Heart right ventricle (tissue), 16 donors: ENCODE results near the gene MED9. TPM values are rescaled to one million over a fixed set of nuclear protein-coding genes. Genes with fewer than 3 reads are reported as not detected.

Source experiments
- ATAC-seq, 8 donors: fragments of 200-7000 bp; cut with Tn5 transposase; one replicate each; pipeline ENCODE4 v1.9.1; 2020; ENCODE audit warnings: mild to moderate bottlenecking in 8 of 8, moderate library complexity in 8 of 8, moderate number of reproducible peaks in 1 of 8
- DNase-seq, 2 donors: peaks; one replicate each; pipeline ENCODE4 v3.0.0-alpha.2; 2020
- H3K27ac ChIP-seq, 10 donors: fragments of 200-600 bp; sonication (generic) in 2 of 10; one replicate each; pipeline versions ENCODE4 v1.5.0 to v1.8.0; 2020 to 2022; ENCODE audit warnings: mild to moderate bottlenecking in 3 of 10
- H3K27me3 ChIP-seq, 7 donors: fragments of 200-600 bp; one replicate each; pipeline ENCODE4 v1.8.0; 2021 to 2022; ENCODE audit warnings: mild to moderate bottlenecking in 2 of 7
- H3K36me3 ChIP-seq, 9 donors: fragments of 200-600 bp; sonication (generic) in 1 of 9; one replicate each; pipeline versions ENCODE4 v1.5.0 to v1.8.0; 2020 to 2022; ENCODE audit warnings: mild to moderate bottlenecking in 2 of 9
- H3K4me1 ChIP-seq, 9 donors: fragments of 200-600 bp; sonication (generic) in 1 of 9; one replicate each; pipeline versions ENCODE4 v1.5.0 to v1.8.0; 2020 to 2022; ENCODE audit warnings: mild to moderate bottlenecking in 4 of 9
- H3K4me3 ChIP-seq, 10 donors: fragments of 200-600 bp; sonication (generic) in 2 of 10; one replicate each; pipeline versions ENCODE4 v1.5.0 to v1.8.0; 2020 to 2022; ENCODE audit warnings: mild to moderate bottlenecking in 7 of 10, moderate library complexity in 2 of 10
- H3K9me3 ChIP-seq, 11 donors: fragments of 200-600 bp in 10 of 11; sonication (generic) in 2 of 11; one replicate each; pipeline versions ENCODE4 v1.5.0 to v1.8.0; 2013 to 2022; ENCODE audit warnings: mild to moderate bottlenecking in 2 of 11, control low read depth in 1 of 11, moderate library complexity in 1 of 11
- CTCF ChIP-seq, 9 donors: fragments of 200-600 bp; sonication (generic) in 2 of 9; IDR thresholded peaks; one replicate each; pipeline versions ENCODE4 v1.5.0 to v1.8.0; 2021 to 2022; ENCODE audit warnings: antibody characterized with exemption in 9 of 9, mild to moderate bottlenecking in 5 of 9, moderate library complexity in 1 of 9
- WGBS, 2 donors: extraction: QIAGEN DNeasy Blood & Tissue Kit; methylation state at CpG; one replicate each; pipeline ENCODE4 v1.1.7; 2013; ENCODE audit warnings: inconsistent platforms in 1 of 2; 5-methylcytosine and 5-hydroxymethylcytosine counted together
- intact Hi-C, 10 donors: fragments of 100-400 bp; cut with DNase I; formaldehyde crosslinking; loops; one replicate each; pipeline versions ENCODE4 v1.11.1 to v1.14.2; 2022
- polyA plus RNA-seq, 2 donors: library from polyadenylated mRNA; stranded (reverse); fragments of 200-250 nt; gene quantifications; one replicate each; pipeline ENCODE4 v1.2.3, GENCODE V29; 2013
- total RNA-seq, 10 donors: library from RNA; stranded (reverse); fragmentation: NEBNext Ultra II Directional in 3 of 10; extraction: Animal tissue kit (Norgen Biotek cat#: 25700) in 3 of 10; gene quantifications; one replicate each; pipeline versions ENCODE4 v1.2.1 to v1.2.4, GENCODE V29; 2021 to 2023
- donor health status: Arrhythmogenic right ventricular cardiomyopathy.
- donor health status: ischemic (EF 13 %, LVEDD 7.1; RV severe dilation, severe dysfunction).
- donor health status: healthy with polysubstance abuse.
- donor health status: DM: no; HTN: yes; CAD: no.
- donor health status: DM: no; HTN: no; CAD: no.
- donor health status: ischemic (EF 25% LVEDD 6.9; RV normal size, moderate dysfunction).
- donor health status: ischemic (EF 25% LVEDD 5.7; RV mildly dilated, moderate dysfunction).
- donor health status: healthy.
- donor health status: DM: yes; HTN: yes; CAD: no.
- donor health status: Ischemic cardiomyopathy.
- donor health status: ischemic (EF 35%, LVEDD 5.7; RV mildly dilated, moderate dysfunction).
- donor health status: nonischemic (EF 11% LVEDD 7.7; RV severe dilation, severe dysfunction).
- donor health status: DM: yes; HTN: yes; CAD: no.
- donor health status: PGD.
- donor health status: ischemic (EF 29% LVEDD 5.4; RV normal size, mild dysfunction).
- donor health status: nonischemic (EF 23%, LVEDD 6.1; RV moderate dilation, normal function).

MED9 gene
- total and polyA plus RNA-seq, 12 donors = 31.4 to 42.0 (median 33.6) TPM

GRCh38 chr17:17455173-17455572 is 21.6 kb upstream of the MED9 start:
- WGBS, 2 donors = 95 to 96% methylated on average over 4 of the region's 4 CpGs
- DNase-seq (no peak), ATAC-seq (no peak)
- Histone ChIP-seq H3K36me3 (no peaks in the 10 kb centered on the region), H3K9me3 (no peaks in the 10 kb centered on the region), H3K4me1 (no peaks in the 10 kb centered on the region), H3K27me3 (peaks cover 0 to 4% (median 0%) of the 10 kb centered on the region in 7 donors), H3K4me3 (no peak overlapping the region), H3K27ac (no peak overlapping the region)
- intact Hi-C loops = no loop called here
- TF ChIP-seq CTCF (IDR thresholded peaks at IDR 0.05) = no peak

GRCh38 chr17:17456251-17456650 is 20.5 kb upstream of the MED9 start:
- intact Hi-C loops = no loop called here
- no peak for ATAC-seq
- no peak for TF ChIP-seq CTCF (IDR thresholded peaks at IDR 0.05)
- 77 to 81% methylated on average over 19 of the region's 19 CpGs for WGBS, 2 donors
- no peak overlapping the region for H3K27ac ChIP-seq
- no peak overlapping the region for H3K4me3 ChIP-seq
- no peaks in the 10 kb centered on the region for H3K4me1 ChIP-seq
- DNase-seq = no peak
- H3K36me3 ChIP-seq = no peaks in the 10 kb centered on the region
- H3K27me3 ChIP-seq = peaks cover 0 to 4% (median 0%) of the 10 kb centered on the region in 7 donors
- H3K9me3 ChIP-seq = no peaks in the 10 kb centered on the region

- Histone ChIP-seq H3K36me3 (no peaks in the 10 kb centered on the region), H3K27me3 (peaks cover 0 to 4% (median 0%) of the 10 kb centered on the region in 7 donors), H3K27ac (no peak overlapping the region), H3K4me1 (no peaks in the 10 kb centered on the region), H3K4me3 (no peak overlapping the region), H3K9me3 (no peaks in the 10 kb centered on the region)
- ATAC-seq = no peak
- WGBS, 2 donors = 94 to 100% methylated on average over 2 of the region's 2 CpGs
- intact Hi-C loops = no loop called here
- DNase-seq = no peak
- TF ChIP-seq CTCF (IDR thresholded peaks at IDR 0.05) = no peak
Observed at GRCh38 chr17:17457680-17458079, 19.1 kb upstream of the MED9 start.

GRCh38 chr17:17460038-17460437 is 16.8 kb upstream of the MED9 start:
- no peak overlapping the region for H3K4me3 ChIP-seq
- WGBS, 2 donors = 97 to 99% methylated on average over 4 of the region's 4 CpGs
- intact Hi-C loops = no loop called here
- no peaks in the 10 kb centered on the region for H3K9me3 ChIP-seq
- no peaks in the 10 kb centered on the region for H3K36me3 ChIP-seq
- no peak overlapping the region for H3K27ac ChIP-seq
- TF ChIP-seq CTCF (IDR thresholded peaks at IDR 0.05) = no peak
- ATAC-seq (no peak), DNase-seq (no peak)
- no peaks in the 10 kb centered on the region for H3K4me1 ChIP-seq
- H3K27me3 ChIP-seq = peaks cover 0 to 2% (median 0%) of the 10 kb centered on the region in 7 donors
